ENCODE measurements around the gene PPP1R14B.

Gene PPP1R14B

DNA sequence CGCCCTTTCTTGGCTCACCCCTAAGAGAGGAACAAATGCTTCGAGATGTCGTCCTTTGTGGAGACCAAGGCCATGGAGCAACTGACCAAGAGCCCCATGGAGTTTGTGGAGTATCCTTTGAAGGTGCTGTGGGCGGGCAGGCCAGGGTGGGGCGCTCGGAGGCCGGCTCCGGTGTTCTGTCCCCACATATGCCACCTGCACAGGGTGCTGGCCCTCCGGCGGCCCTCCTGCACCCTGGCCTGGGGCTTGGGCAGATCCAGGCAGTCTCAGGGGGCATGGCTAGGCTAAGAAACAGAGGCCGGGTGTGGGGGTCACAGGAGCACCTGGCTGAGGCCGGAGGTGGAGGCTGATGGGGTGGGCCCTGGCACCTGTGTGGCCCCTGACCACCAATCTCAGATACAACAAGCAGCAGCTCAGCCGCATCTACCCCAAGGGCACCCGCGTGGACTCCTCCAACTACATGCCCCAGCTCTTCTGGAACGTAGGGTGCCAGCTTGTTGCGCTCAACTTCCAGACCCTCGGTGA, 14.9 kb upstream of the PPP1R14B start:
- no peak for DNase-seq (ENCODE audit: low read depth in 2 of 3, low spot score in 2 of 3)

DNA sequence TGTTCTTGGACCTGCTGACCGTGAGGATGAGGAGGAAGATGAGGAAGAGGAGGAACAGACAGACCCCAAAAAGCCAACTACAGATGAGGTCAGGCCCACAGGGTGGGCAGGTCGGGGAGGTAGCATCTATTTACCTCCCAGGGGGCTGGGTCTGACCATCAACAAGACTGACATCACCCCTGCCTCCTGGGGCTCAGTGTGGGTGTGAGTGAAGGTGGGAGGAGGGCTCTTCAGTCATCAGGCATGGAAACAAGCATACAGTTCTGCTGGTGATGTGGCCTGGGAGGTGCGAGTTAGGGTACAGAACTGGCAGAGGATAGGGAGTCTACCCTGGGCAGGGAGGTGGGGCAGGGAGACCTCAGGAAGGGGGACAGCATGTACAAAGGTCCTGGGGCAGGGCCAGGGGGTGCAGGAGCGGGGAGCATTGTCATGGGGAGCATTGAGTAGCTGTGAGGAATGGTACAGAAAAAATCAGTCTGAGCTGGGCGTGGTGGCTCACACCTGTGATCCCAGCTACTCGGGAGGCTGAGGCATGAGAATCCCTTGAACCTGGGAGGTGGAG, 13.5 kb upstream of the PPP1R14B start:
- DNase-seq (ENCODE audit: low read depth in 2 of 3, low spot score in 2 of 3) = no peak

DNA sequence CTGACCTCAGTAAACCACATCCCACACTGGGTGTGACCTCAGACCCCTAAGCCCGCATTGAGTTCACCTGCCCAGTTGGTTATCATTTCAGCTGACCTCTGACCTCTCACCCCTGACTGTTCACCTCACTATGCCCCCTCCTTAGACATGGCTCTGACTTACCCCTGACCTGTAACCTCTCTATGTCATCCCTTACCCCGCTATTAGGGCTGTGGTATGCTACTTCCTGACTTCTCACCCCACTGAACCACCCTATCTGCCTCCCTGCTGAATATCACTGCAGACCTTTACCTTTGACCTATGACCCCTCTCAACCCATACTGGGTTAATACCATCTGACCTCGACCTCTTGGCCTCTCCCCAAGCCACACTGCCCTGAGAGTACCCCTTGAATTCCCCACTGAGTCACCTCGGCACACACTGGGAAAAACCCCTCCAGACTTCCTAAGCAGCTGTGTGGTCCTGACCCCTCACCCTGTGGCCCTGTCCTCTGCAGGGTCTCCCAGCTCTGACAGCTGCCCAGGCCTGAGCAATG, 12.9 kb upstream of the PPP1R14B start:
- DNase-seq (ENCODE audit: low read depth in 2 of 3, low spot score in 2 of 3) = no peak

DNA sequence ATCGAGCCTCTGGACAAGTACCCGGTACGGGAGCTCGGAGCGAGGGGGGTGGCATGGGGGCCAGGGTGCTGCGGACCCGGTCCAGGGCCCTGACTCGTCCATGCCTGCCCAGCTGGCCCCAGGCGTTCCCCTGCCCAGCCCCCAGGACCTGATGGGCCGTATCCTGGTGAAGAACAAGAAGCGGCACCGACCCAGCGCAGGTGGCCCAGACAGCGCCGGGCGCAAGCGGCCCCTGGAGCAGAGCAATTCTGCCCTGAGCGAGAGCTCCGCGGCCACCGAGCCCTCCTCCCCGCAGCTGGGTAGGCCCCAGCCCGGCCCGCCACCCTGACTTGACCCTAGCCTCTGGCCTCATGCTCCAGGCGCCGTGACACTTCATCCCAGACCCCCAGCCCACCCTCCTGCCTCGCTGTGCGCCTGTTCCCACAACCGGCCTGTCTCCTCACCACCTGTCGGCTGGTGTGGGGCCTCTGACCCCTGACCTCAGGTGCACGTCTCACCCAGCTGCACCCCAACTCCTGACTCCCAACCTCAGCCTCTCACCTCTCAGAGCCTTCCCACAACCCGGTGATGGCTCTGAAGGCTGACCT, 12.3 kb upstream of the PPP1R14B start:
- no peak for DNase-seq (ENCODE audit: low read depth in 2 of 3, low spot score in 2 of 3)

DNA sequence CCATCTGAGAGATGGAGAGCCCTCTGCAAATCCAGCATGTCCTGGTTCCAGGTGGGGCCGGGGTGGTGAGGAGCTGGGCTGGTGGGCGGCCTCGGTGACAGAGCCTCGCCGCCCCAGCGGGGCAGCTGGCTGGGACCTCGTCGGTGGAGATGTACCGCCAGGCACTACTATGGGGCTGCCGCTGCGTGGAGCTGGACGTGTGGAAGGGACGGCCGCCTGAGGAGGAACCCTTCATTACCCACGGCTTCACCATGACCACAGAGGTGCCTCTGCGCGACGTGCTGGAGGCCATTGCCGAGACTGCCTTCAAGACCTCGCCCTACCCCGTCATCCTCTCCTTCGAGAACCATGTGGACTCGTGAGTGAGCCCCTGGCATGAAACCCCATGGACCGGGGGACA, 11.6 kb upstream of the PPP1R14B start:
- no peak for DNase-seq (ENCODE audit: low read depth in 2 of 3, low spot score in 2 of 3)

DNA sequence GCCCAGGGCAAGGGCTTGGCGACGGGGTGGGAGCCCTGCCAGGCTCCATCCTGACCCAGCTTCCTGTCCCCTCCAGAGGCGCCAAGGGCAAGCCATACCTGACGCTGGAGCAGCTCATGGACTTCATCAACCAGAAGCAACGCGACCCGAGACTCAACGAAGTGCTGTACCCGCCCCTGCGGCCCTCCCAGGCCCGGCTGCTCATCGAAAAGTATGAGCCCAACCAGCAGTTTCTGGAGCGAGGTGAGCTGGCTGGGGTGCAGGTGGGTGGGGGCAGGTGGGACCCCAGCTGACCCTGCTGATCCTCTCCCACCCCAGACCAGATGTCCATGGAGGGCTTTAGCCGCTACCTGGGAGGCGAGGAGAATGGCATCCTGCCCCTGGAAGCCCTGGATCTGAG, 9.6 kb upstream of the PPP1R14B start:
- no peak for DNase-seq (ENCODE audit: low read depth in 2 of 3, low spot score in 2 of 3)

DNA sequence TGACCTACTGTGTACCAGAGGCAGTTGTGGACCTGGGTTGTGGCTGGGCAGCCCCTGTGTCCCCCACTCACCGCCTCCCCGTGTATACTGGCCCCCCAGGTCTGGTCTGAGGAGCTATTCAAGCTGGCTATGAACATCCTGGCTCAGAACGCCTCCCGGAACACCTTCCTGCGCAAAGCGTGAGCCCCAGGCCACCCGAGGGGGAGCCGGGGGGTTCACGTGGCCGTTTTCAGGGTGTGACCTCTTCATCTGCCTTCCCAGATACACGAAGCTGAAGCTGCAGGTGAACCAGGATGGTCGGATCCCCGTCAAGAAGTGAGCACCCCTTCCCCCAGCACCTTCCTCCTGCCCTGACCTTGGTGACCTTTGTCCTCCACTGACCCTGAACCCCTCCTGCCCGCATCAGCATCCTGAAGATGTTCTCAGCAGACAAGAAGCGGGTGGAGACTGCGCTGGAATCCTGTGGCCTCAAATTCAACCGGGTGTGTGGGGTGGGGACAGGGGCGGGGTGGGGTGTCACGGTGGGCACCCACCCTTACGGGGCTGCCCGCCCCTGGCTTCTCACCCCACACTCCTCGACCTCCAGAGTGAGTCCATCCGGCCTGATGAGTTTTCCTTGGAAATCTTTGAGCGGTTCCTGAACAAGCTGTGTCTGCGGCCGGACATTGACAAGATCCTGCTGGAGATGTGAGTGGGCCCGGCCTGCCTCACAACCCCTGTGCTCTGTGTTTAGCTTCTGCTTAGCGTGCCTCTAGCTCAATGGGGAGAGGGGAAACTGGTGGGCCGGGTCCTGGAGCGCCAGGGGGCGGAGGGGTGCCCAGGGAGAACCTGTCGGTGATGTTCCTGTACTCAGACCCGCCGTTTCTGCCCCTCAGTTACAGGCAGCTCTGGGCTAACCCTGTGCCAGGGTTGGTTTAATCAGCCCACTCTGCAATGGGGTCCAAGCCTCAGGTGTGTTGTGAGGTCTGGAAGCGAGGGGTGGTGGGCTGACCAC, 8.7 kb upstream of the PPP1R14B start:
- no peak for DNase-seq (ENCODE audit: low read depth in 2 of 3, low spot score in 2 of 3)

DNA sequence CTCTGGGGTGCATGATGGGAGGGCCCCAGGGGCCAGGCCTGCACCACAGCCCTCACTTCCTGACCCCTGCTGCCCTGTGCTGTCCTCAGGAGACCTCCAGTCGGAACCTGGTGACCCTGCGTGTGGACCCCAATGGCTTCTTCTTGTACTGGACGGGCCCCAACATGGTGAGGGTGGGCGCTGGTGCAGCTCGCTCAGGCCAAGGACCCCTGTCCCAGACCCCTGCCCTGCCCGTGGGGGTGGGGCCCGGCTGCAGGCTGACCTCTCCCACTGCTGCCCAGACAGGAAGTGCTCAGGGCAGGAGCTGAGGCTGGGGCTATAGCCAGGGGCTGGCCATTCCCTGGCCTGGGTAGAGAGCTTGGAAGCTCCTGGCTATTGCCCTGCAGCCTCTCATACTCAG, 7.6 kb upstream of the PPP1R14B start:
- DNase-seq (ENCODE audit: low read depth in 2 of 3, low spot score in 2 of 3) = no peak

DNA sequence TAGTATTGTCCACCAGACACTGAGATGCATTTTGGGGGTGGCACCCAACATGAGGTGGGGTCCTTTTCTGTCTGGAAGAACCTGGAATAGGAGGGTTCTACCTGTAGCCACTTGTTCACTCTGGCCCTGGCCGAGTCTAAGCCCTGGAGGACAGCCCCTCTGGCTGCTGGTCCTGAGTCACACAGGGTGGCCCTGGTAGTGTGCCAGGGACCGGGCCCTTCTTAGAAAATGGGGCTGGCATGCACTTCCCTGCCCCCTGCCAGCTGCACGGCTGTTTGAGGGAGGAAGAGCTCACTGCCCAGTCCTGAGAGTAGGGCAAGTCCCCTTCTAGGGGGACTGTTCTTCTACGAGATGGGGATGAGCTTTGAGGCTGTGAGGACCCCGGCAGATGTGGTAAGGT, 6.7 kb upstream of the PPP1R14B start:
- DNase-seq (ENCODE audit: low read depth in 2 of 3, low spot score in 2 of 3) = no peak

DNA sequence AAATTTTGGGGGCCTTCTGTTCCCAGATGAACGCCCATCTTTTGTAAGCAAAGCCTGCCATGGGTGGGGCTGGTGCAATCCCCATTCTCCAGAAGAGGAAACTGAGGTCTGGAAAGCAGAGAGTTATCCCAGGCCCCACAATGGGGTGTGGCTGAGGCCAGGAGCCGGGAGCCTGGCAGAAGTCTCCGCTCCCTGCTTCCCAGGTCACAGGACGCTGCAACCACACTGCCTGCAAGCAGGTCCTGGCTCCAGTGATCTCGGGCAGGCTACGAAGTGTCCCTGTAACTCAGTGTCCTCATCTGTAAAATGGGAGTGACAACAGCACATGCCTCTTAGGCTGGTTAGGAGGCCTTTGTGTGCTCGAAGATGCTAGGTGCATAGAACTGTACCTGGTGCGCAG, 6.3 kb upstream of the PPP1R14B start:
- no peak for DNase-seq (ENCODE audit: low read depth in 2 of 3, low spot score in 2 of 3)

DNA sequence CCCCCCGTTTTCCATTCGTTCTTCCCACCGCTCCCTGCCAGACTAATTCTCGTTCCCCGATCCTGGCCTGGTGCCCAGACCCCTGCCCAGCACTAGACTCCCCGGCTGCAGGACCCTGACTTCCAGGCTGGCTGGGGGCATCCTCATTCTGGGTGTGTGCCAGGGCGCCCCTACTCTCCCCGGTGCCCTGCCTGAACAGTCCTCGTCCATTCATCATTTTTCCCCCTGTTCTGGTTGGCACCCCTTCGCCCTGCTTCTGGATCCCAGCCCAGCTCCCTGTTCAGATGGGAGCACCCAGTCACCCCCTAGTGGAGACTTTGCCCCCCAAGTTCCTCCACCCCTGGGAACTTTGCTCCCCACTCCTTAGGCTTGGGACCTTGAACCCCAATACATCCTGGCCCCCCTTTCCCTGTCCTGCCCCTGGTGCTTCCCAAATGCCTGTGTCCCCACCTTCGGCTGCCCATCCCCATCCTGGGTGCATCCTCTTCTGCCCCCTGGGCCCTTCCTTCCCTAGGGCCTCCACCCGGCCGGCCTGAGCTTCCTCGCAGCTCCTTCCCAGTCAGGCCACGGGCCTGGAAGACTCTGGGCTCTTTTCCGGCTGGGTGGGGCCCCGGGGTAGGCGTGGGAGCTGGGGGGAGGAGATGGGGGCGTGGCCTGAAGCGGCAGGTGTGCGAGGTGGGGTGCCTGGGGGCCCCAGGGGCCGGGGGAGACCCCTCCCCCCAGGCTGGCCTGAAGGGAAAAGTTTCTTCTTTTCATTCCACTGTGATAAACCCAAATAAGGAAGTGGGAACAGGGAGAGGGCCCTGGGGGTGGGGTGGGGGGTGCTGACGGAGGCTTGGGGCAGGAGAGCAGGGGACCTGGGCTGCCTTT, 5.5 kb upstream of the PPP1R14B start:
- DNase-seq (ENCODE audit: low read depth in 2 of 3, low spot score in 2 of 3) = no peak

DNA sequence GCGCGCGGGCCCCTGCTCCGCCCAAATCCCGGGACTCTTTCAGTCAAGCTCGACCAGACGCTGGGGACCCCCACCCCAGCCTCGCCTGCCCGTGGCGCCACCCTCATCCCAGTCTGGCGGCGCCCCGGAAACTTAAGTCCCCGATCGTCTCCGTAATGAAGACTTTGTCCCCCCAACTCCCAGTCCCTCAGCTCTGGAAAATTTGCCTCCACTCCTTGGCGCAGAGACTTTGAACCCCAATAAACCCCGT, 4.9 kb upstream of the PPP1R14B start:
- DNase-seq (ENCODE audit: low read depth in 2 of 3, low spot score in 2 of 3) = no peak

DNA sequence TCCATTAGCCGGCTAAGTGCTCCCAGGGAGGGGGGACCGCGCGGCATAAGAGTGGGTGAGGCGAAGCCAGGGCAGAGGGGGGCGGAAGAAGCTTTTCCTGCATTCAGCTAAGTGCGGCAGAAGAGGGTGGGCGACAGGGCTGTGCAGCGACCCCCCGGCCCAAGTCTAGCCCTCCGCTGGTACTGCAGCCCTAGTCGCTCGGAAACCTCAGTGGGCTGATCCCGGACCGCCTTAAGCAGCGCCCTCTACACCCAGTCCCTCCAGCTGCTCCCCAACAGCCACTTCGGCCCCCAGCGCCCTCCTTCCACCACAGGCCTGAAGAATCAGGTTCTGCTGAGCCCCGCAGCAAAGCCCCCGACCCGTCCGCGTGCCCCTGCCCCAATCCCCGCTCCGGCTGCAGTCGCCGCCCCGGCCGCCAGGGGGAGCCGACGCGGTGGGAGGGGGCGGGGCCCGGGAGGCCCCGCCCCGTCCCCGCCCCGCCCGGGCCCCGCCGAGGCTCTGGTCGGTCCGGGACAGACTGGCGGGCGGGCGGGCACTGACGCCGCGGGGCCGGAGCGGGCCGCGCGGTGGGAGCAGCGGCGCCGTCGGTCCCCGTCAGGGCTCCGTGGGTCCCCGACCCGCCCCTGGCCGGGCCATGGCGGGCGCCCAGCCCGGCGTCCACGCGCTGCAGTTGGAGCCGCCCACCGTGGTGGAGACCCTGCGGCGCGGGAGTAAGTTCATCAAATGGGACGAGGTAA, 4.4 kb upstream of the PPP1R14B start, which contains the start of gene PLCB3:
Gene PLCB3, plus strand, starts transcription at position 515 of the 737 bp plus-strand sequence. Its CDS starts 120 bp downstream, at position 635.
- DNase-seq (ENCODE audit: low read depth in 2 of 3, low spot score in 2 of 3) = peak in 2 of 3 experiments; percentile 43 to 69

DNA sequence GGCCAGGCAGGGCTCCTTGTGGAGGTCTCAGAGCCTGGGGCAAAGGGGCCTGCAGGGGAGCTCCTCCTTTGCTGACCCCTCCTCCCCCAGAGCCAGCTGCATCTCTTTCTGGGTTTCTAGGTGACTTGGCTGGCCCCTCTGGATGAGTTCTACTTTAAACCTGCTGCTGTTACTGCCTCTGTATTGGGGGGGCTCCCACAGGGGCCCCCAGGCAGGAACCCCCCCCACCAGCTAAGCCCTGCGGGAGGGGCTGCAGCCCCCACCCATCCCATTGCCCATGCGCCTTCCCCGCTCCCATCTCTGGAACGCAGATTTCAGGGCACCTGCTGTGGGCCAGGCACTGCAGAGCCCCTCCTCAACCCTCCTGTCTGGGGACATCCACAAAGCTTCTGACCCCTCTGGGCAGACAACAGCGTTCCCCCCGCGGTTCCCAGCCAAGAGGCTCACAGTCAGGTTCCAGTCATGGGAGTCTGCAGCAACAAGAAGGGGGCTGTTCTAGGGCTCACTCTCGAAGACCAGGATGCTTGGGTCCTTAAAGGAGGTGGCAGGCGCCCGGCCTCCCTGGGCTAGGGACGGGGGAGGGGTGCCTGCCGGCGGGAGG, 3.8 kb upstream of the PPP1R14B start:
- DNase-seq (ENCODE audit: low read depth in 2 of 3, low spot score in 2 of 3) = no peak

DNA sequence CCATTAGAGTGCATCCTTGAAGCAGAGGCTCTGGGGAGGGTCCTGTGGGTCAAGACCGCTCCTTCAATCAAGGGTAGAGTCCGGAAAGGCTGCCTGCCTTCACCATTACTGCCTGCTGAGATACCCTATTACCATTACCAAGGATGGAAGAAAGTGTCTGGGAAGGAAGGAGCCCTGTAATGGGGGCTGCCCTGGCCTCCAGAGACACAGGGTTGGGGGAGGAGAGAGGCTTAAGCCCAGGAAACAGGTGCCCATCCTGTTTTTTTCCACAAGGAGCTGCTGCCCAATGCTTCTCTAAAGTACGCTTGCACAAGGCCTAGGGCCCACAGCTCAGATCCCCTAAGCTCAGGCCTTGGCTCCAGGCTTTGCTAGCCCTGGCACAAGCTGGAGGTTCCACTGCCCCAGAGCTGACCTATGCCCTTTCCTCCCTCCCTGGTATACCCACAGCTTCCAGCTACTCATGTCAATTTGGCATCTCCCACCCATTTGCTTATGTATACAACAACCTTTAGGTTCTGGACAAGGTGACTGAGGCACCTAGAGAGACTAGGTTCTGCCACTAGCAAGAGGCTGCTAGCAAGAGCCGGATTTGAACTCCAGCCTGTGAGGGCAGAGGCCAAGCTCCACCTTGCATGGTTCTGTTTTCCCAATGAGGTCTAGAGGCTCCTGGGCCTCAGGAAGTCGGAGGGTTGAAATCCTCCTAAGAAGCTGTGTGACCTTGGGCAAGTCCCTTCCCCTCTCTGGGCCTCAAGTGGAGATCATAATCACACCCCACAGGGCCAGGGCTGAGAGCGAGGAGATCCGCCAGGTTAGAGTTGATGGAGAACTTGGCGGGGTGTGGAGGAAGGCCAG, 3.0 kb upstream of the PPP1R14B start:
- DNase-seq (ENCODE audit: low read depth in 2 of 3, low spot score in 2 of 3) = no peak

DNA sequence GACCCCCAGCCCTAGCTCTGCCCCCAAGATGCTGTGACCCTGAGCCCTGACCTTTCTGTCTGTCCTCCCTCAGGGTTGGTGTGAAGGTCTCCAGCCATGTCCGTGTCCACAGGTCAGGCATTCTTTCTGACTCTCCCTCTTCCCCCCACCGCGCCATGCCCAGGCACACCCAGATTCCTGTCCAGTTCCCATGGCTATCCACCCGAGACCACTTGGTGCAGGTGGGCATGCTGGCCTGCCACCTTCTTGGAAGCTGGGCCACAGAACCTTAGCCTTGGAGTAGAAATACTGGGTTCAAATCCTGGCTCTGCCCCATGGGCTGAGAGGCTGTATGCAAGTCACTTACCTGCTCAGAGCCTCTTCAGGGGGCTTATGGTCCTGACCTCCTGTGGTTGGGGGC, 2.3 kb upstream of the PPP1R14B start:
- DNase-seq (ENCODE audit: low read depth in 2 of 3, low spot score in 2 of 3) = no peak

DNA sequence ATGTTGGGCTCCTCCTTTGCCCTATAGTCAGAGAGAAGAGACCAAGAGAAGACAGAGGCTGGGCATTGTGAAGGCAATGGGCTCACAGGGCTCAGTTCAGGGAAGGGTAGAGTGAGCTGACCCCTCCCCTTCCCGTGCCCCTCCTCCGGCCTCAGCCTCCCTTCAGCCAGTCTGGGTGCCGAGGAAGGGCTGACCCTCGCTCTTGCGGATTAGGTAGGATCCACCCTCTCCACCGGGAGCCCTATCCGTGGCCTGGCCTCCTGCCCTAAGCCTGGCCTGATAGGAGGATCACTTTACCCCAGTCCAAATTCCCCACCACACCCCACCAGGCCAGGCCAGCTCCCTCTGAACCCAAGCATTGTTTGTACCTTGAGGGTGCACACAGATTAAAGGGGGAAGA, 1.8 kb upstream of the PPP1R14B start:
- no peak for DNase-seq (ENCODE audit: low read depth in 2 of 3, low spot score in 2 of 3)

DNA sequence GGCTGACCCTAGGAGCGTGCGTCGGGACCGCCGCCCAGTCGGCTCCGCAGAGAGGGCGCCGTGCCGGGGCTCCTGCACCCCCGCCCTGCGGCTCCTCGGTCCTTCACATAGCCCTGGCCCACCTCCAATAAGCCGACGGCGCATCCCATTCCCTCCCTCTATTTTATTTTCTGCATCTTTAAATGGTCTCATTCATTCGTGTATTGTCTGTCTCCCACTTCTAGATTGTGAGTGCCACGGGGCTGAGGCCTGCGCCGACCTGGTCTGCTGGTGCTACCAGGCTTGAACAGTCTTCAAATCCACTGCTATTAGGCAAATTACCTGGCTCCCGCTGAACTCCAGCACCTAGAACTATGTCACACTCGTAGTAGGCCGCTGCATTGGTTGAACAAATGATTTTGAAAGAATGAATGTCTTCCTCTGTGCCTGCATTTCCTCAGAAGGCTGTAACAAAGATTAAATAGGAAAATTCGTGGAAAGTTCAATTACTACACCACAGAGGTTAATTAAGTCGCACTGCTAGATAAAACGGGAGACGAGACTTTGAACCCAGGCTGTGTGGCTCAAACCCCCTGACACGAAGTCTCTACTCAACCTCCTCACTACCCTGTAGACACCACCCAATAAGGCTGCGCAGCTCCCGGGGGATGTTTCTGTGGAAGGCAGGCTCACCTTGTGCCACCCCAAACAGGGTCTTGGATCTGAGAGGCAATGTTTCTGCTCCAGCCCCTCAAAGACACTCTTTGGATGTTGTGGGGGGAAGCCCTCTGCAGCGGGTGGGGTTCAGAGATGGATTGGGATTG, 1.2 kb upstream of the PPP1R14B start:
- DNase-seq (ENCODE audit: low read depth in 2 of 3, low spot score in 2 of 3) = no peak
